ENCODE measurements around the gene TMEM190.

- TF ChIP-seq CTCF (conservative IDR thresholded peaks at IDR 0.05) (no peak), ZFX (IDR thresholded peaks at IDR 0.05) (no peak)
Observed at GRCh38 chr19:55384920-55385723, 8.5 kb downstream of the TMEM190 start.

Data from C4-2B (cell line).